HG02885 (cell line): ENCODE measurements around the gene NIPSNAP3A.

Source experiments
- ATAC-seq: cut with Tn5 transposase; IDR thresholded peaks from one replicate; pipeline ENCODE4 v1.9.1; 2021; ENCODE audit warnings: mild to moderate bottlenecking; ENCODE audit not compliant: unreplicated experiment, poor library complexity

The NIPSNAP3A gene

GRCh38 chr9:104800068-104800785, 52.7 kb downstream of the NIPSNAP3A start:
- no peak for ATAC-seq

- no peak for ATAC-seq
These were observed 54.6 kb downstream of the NIPSNAP3A start for GRCh38 chr9:104802110-104802509.

- no peak for ATAC-seq
These were observed 55.4 kb downstream of the NIPSNAP3A start for GRCh38 chr9:104802906-104803305.

- no peak for ATAC-seq
These were observed 58.0 kb downstream of the NIPSNAP3A start for GRCh38 chr9:104805441-104805840.

- no peak for ATAC-seq
These were observed 60.6 kb downstream of the NIPSNAP3A start for GRCh38 chr9:104808035-104808614.
